Epidermal melanocyte (primary cell): ENCODE results near the gene CACNB1.

Experiments
- DNase-seq: peaks from one replicate; pipeline ENCODE4 v3.0.0; 2011; ENCODE audit warnings: low spot score; ENCODE audit not compliant: insufficient read length

The CACNB1 gene

GRCh38 chr17:39204245-39204644, 6.8 kb upstream of the CACNB1 start:
- DNase-seq, result no peak

- no peak for DNase-seq
Measured at GRCh38 chr17:39200957-39201510, 3.6 kb upstream of the CACNB1 start.

- peak; percentile 88 for DNase-seq
Measured at GRCh38 chr17:39200070-39200879, 2.8 kb upstream of the CACNB1 start, which contains the start of gene RPL19. Gene RPL19, plus strand, starts transcription at chr17:39200283. Its CDS starts 62 bp downstream, at chr17:39200345.

GRCh38 chr17:39199820-39200069, 2.3 kb upstream of the CACNB1 start:
- peak; percentile 99 for DNase-seq

- DNase-seq, result no peak
Measured at GRCh38 chr17:39198186-39198566, 707 bp upstream of the CACNB1 start.

- DNase-seq, result no peak
Measured at GRCh38 chr17:39196808-39197291, 619 bp downstream of the CACNB1 start.

- peak; percentile 17 for DNase-seq
Measured at GRCh38 chr17:39196241-39196807, 1.1 kb downstream of the CACNB1 start.

GRCh38 chr17:39195568-39196160, 1.8 kb downstream of the CACNB1 start:
- DNase-seq, result peak; percentile 13

- DNase-seq, result peak; percentile 13
Measured at GRCh38 chr17:39194985-39195524, 2.4 kb downstream of the CACNB1 start.

GRCh38 chr17:39194089-39194984, 3.1 kb downstream of the CACNB1 start:
- DNase-seq, result peak; percentile 15

- peak; percentile 8 for DNase-seq
Measured at GRCh38 chr17:39193346-39193745, 4.1 kb downstream of the CACNB1 start.

- DNase-seq, result peak; percentile 4
Measured at GRCh38 chr17:39192901-39193300, 4.6 kb downstream of the CACNB1 start.

GRCh38 chr17:39191750-39192510, 5.5 kb downstream of the CACNB1 start:
- DNase-seq, result peak; percentile 9

GRCh38 chr17:39187152-39187830, 10.2 kb downstream of the CACNB1 start:
- DNase-seq, result no peak

GRCh38 chr17:39186481-39187002, 10.9 kb downstream of the CACNB1 start:
- no peak for DNase-seq

- DNase-seq, result no peak
Measured at GRCh38 chr17:39183720-39184119, 13.7 kb downstream of the CACNB1 start.

- no peak for DNase-seq
Measured at GRCh38 chr17:39183045-39183444, 14.4 kb downstream of the CACNB1 start.

GRCh38 chr17:39181303-39181702, 16.2 kb downstream of the CACNB1 start:
- DNase-seq, result peak; percentile 3

- no peak for DNase-seq
Measured at GRCh38 chr17:39178536-39178935, 18.9 kb downstream of the CACNB1 start.
